ENCODE results near the gene MYOM3. TPM values are rescaled to one million over a fixed set of nuclear protein-coding genes. Genes with fewer than 3 reads are reported as not detected.
A peak's percentile ranks its signal among the peaks of the same experiment; 100 is the strongest.

MYOM3 gene
- total and polyA plus RNA-seq, 4 donors, result 0.09 to 0.55 (median 0.11) TPM

GRCh38 chr1:24095140-24095859, 16.6 kb downstream of the MYOM3 start:
- no peak overlapping the region for H3K9ac ChIP-seq (ENCODE audit: insufficient read depth in 1 of 2, low read length in 2 of 2)
- no peaks in the 10 kb centered on the region for H3K36me3 ChIP-seq (ENCODE audit: control insufficient read depth in 4 of 4, insufficient read depth in 4 of 4, low read length in 4 of 4)
- DNase-seq (no peak), ATAC-seq (ENCODE audit: insufficient read depth, low FRiP score) (no peak)
- H3K9me3 ChIP-seq (ENCODE audit: control insufficient read depth in 4 of 4, insufficient read depth in 3 of 4, low read length in 3 of 4), result peaks cover 0 to 2% (median 0%) of the 10 kb centered on the region in 4 donors
- H3K4me1 ChIP-seq (ENCODE audit: control insufficient read depth in 5 of 5, insufficient read depth in 5 of 5, low read length in 5 of 5), result no peaks in the 10 kb centered on the region
- H3K4me3 ChIP-seq, result no peak overlapping the region
- peak overlapping the region in 1 of 2 donors; percentile 81 for H3K27ac ChIP-seq (ENCODE audit: low read depth in 1 of 2, low read length in 1 of 2)
- 75 to 77% methylated on average over 14 of the region's 14 CpGs for WGBS, 2 donors
- no peaks in the 10 kb centered on the region for H3K27me3 ChIP-seq (ENCODE audit: control insufficient read depth in 3 of 3, insufficient read depth in 3 of 3, low read length in 2 of 3)
- no peak for TF ChIP-seq CTCF (IDR thresholded peaks at IDR 0.05; ENCODE audit: control extremely low read depth, extremely low read depth)

GRCh38 chr1:24094554-24094953, 17.4 kb downstream of the MYOM3 start:
- 81 to 83% methylated on average over 5 of the region's 5 CpGs for WGBS, 2 donors
- H3K36me3 ChIP-seq (ENCODE audit: control insufficient read depth in 4 of 4, insufficient read depth in 4 of 4, low read length in 4 of 4), result no peaks in the 10 kb centered on the region

GRCh38 chr1:24093732-24094131, 18.2 kb downstream of the MYOM3 start:
- WGBS, 2 donors, result 75 to 85% methylated on average over 9 of the region's 9 CpGs
- Histone ChIP-seq H3K27me3 (ENCODE audit: control insufficient read depth in 3 of 3, insufficient read depth in 3 of 3, low read length in 2 of 3) (no peaks in the 10 kb centered on the region), H3K9ac (ENCODE audit: insufficient read depth in 1 of 2, low read length in 2 of 2) (no peak overlapping the region), H3K4me3 (no peak overlapping the region), H3K36me3 (ENCODE audit: control insufficient read depth in 4 of 4, insufficient read depth in 4 of 4, low read length in 4 of 4) (no peaks in the 10 kb centered on the region), H3K9me3 (ENCODE audit: control insufficient read depth in 4 of 4, insufficient read depth in 3 of 4, low read length in 3 of 4) (no peaks in the 10 kb centered on the region), H3K27ac (ENCODE audit: low read depth in 1 of 2, low read length in 1 of 2) (no peak overlapping the region), H3K4me1 (ENCODE audit: control insufficient read depth in 5 of 5, insufficient read depth in 5 of 5, low read length in 5 of 5) (no peaks in the 10 kb centered on the region)
- TF ChIP-seq CTCF (IDR thresholded peaks at IDR 0.05; ENCODE audit: control extremely low read depth, extremely low read depth), result no peak
- ATAC-seq (ENCODE audit: insufficient read depth, low FRiP score) (no peak), DNase-seq (no peak)

More at GRCh38 chr1:24094554-24094953, 17.4 kb downstream of the MYOM3 start:
- H3K4me3 ChIP-seq, result no peak overlapping the region
- no peaks in the 10 kb centered on the region for H3K27me3 ChIP-seq (ENCODE audit: control insufficient read depth in 3 of 3, insufficient read depth in 3 of 3, low read length in 2 of 3)
- DNase-seq, result no peak
- H3K4me1 ChIP-seq (ENCODE audit: control insufficient read depth in 5 of 5, insufficient read depth in 5 of 5, low read length in 5 of 5), result no peaks in the 10 kb centered on the region
- no peak overlapping the region for H3K27ac ChIP-seq (ENCODE audit: low read depth in 1 of 2, low read length in 1 of 2)
- no peak for TF ChIP-seq CTCF (IDR thresholded peaks at IDR 0.05; ENCODE audit: control extremely low read depth, extremely low read depth)
- H3K9ac ChIP-seq (ENCODE audit: insufficient read depth in 1 of 2, low read length in 2 of 2), result no peak overlapping the region
- no peak for ATAC-seq (ENCODE audit: insufficient read depth, low FRiP score)
- peaks cover 0 to 2% (median 0%) of the 10 kb centered on the region in 4 donors for H3K9me3 ChIP-seq (ENCODE audit: control insufficient read depth in 4 of 4, insufficient read depth in 3 of 4, low read length in 3 of 4)
